HepG2 (cell line): ENCODE data around the gene MDH2. TPM values are rescaled to one million over a fixed set of nuclear protein-coding genes. Genes with fewer than 3 reads are reported as not detected.

ENCODE experiments used
- BORCS8-MEF2B ChIP-seq: sonication (generic); formaldehyde crosslinking; IDR thresholded peaks from 2 replicates; pipeline ENCODE4 v1.8.0; 2022; ENCODE audit warnings: mild to moderate bottlenecking, missing genetic modification reagents
- FLYWCH1 ChIP-seq: sonication (generic); formaldehyde crosslinking; IDR thresholded peaks from 2 replicates; pipeline ENCODE4 v1.8.1; 2023; ENCODE audit warnings: mild to moderate bottlenecking, missing genetic modification reagents
- KAT8 ChIP-seq: IDR thresholded peaks from 2 replicates; pipeline ENCODE4 v1.6.1; 2016; ENCODE audit warnings: missing genetic modification reagents, missing compliant biosample characterization
- KDM2A ChIP-seq: sonication (generic); formaldehyde crosslinking; IDR thresholded peaks from 2 replicates; pipeline ENCODE4 v1.4.0; 2020; ENCODE audit warnings: low read depth, missing genetic modification reagents, borderline replicate concordance
- MZF1 ChIP-seq: sonication (generic); formaldehyde crosslinking; IDR thresholded peaks from 2 replicates; pipeline ENCODE4 v1.8.1; 2023; ENCODE audit warnings: mild to moderate bottlenecking, missing genetic modification reagents, borderline replicate concordance
- PPARG ChIP-seq: conservative IDR thresholded peaks from 2 replicates; pipeline ENCODE4 v1.6.1; 2016; ENCODE audit warnings: missing biosample characterization, missing genetic modification reagents
- SP4 ChIP-seq: sonication (generic); formaldehyde crosslinking; IDR thresholded peaks from 2 replicates; pipeline ENCODE4 v1.8.1; 2023; ENCODE audit warnings: mild to moderate bottlenecking, missing genetic modification reagents
- TCF7 ChIP-seq: sonication (generic); IDR thresholded peaks from 2 replicates; pipeline ENCODE4 v1.6.1; 2016; ENCODE audit warnings: antibody characterized with exemption, low read depth
- ZBTB8A ChIP-seq: sonication (generic); formaldehyde crosslinking; IDR thresholded peaks from 2 replicates; pipeline ENCODE4 v1.4.0; 2020; ENCODE audit warnings: mild to moderate bottlenecking, low read depth, missing genetic modification reagents, borderline replicate concordance
- ZKSCAN1 ChIP-seq: fragments of 150-350 bp; IDR thresholded peaks from 2 replicates; pipeline ENCODE4 v1.6.1; 2014; ENCODE audit warnings: low read length
- ZNF501 ChIP-seq: sonication (generic); formaldehyde crosslinking; IDR thresholded peaks from 2 replicates; pipeline ENCODE4 v1.5.1; 2020; ENCODE audit warnings: mild to moderate bottlenecking, moderate library complexity, missing genetic modification reagents
- ZNF512 ChIP-seq: sonication (generic); formaldehyde crosslinking; IDR thresholded peaks from 2 replicates; pipeline ENCODE4 v1.4.0; 2020; ENCODE audit warnings: mild to moderate bottlenecking, missing genetic modification reagents
- ZNF607 ChIP-seq: sonication (generic); formaldehyde crosslinking; IDR thresholded peaks from 2 replicates; pipeline ENCODE4 v1.5.1; 2020; ENCODE audit warnings: missing genetic modification reagents, mild to moderate bottlenecking, borderline replicate concordance
- ZNF687 ChIP-seq: sonication (generic); formaldehyde crosslinking; IDR thresholded peaks from 2 replicates; pipeline ENCODE4 v1.5.1; 2020; ENCODE audit warnings: mild to moderate bottlenecking, missing genetic modification reagents, moderate library complexity
- ZNF770 ChIP-seq: sonication (generic); formaldehyde crosslinking; IDR thresholded peaks from 2 replicates; pipeline ENCODE4 v1.5.0; 2020; ENCODE audit warnings: mild to moderate bottlenecking, missing genetic modification reagents
- ZNF781 ChIP-seq: sonication (generic); formaldehyde crosslinking; IDR thresholded peaks from 2 replicates; pipeline ENCODE4 v1.5.1; 2020; ENCODE audit warnings: borderline replicate concordance, mild to moderate bottlenecking, missing genetic modification reagents; ENCODE audit errors: not compliant biosample characterization
- polyA plus RNA-seq, 8 experiments: library from polyadenylated mRNA; depleted of rRNA in 3 of 8; stranded (reverse) in 7 of 8; unstranded in 1 of 8; fragments of >200 nt; fragmentation: Illumina TruSeq in 4 of 8; extraction: Trizol in 4 of 8; gene quantifications; 2 replicates each; pipeline versions ENCODE4 v1.2.1 to v1.2.3, GENCODE V29; 2011 to 2016; ENCODE audit warnings: low read depth in 4 of 8, missing spikeins in 1 of 8, mixed read lengths in 1 of 8; ENCODE audit not compliant: insufficient read depth in 1 of 8
- total RNA-seq, 5 experiments: library from RNA; depleted of rRNA; stranded (reverse); fragments of >200 nt; fragmentation: Illumina TruSeq; extraction: Trizol; gene quantifications; 2 replicates each; pipeline ENCODE4 v1.2.3, GENCODE V29; 2016; ENCODE audit warnings: low read depth in 1 of 5
- TF ChIP-seq, protein P1 (sequence below): sonication (generic); IDR thresholded peaks from 2 replicates; pipeline ENCODE4 v1.6.1; 2016; ENCODE audit warnings: low read depth, borderline replicate concordance
- TF ChIP-seq, protein P2 (sequence below): sonication (generic); formaldehyde crosslinking; IDR thresholded peaks from 2 replicates; pipeline ENCODE4 v1.5.0; 2020; ENCODE audit warnings: mild to moderate bottlenecking, missing genetic modification reagents, moderate library complexity

Gene MDH2
- total and polyA plus RNA-seq, 2 of the 13 experiments (the other 11 are each of a cell fraction or from before 2014, with no cell fraction given): 81.4 to 90.3 TPM

DNA sequence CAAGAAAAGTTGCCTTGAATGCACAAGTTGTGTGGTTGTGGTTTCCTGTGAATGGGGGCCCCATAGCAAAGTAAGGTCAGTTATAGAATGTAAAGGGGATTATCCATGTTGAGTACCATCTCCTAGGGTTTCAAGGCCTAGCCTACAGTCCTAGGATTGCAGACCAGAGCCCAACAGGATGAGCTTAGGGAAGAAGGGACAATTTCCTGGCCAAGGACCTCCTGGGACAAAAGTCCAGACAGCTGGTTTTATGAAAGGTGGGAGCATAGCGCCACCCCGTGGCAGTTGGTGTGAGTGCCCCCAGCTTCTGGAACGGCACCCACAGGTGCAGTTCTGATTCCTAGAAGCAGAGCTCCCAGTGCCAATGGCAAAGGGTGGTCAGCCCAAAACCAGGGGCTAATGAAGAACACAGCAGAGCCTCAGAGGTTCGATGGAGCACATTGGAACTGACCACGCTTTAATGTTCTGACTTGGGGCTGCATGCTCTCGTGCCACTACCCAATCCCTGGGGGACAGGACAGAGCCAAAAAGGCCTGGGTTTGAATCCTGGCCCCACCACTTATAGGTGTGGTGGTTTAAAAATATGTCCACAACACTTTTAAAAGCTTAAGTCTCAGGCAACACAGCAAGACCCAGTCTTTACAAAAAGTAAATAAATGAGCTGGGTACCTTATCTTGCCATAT lies 27.7 kb upstream of the MDH2 start (continued):
- TF ChIP-seq, protein P1, sequence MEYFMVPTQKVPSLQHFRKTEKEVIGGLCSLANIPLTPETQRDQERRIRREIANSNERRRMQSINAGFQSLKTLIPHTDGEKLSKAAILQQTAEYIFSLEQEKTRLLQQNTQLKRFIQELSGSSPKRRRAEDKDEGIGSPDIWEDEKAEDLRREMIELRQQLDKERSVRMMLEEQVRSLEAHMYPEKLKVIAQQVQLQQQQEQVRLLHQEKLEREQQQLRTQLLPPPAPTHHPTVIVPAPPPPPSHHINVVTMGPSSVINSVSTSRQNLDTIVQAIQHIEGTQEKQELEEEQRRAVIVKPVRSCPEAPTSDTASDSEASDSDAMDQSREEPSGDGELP: peak; percentile 90; the same call in 1 of the 2 replicates
- no peak for TF ChIP-seq TCF7
- peak; percentile 36; the same call in 1 of the 2 replicates for TF ChIP-seq PPARG (CRISPR knock-in tag)
- TF ChIP-seq BORCS8-MEF2B (CRISPR knock-in tag): peak; percentile 79
- TF ChIP-seq, protein P2, sequence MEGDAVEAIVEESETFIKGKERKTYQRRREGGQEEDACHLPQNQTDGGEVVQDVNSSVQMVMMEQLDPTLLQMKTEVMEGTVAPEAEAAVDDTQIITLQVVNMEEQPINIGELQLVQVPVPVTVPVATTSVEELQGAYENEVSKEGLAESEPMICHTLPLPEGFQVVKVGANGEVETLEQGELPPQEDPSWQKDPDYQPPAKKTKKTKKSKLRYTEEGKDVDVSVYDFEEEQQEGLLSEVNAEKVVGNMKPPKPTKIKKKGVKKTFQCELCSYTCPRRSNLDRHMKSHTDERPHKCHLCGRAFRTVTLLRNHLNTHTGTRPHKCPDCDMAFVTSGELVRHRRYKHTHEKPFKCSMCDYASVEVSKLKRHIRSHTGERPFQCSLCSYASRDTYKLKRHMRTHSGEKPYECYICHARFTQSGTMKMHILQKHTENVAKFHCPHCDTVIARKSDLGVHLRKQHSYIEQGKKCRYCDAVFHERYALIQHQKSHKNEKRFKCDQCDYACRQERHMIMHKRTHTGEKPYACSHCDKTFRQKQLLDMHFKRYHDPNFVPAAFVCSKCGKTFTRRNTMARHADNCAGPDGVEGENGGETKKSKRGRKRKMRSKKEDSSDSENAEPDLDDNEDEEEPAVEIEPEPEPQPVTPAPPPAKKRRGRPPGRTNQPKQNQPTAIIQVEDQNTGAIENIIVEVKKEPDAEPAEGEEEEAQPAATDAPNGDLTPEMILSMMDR: peak; percentile 98
- TF ChIP-seq SP4 (CRISPR knock-in tag): peak; percentile 61
- TF ChIP-seq MZF1 (CRISPR knock-in tag): no peak
- peak; percentile 30; the same call in 1 of the 2 replicates for TF ChIP-seq ZNF687 (CRISPR knock-in tag)
- peak; percentile 47; the same call in 1 of the 2 replicates for TF ChIP-seq KDM2A (CRISPR knock-in tag)
- peak; percentile 59; the same call in 1 of the 2 replicates for TF ChIP-seq KAT8
- TF ChIP-seq ZBTB8A (CRISPR knock-in tag): no peak
- TF ChIP-seq ZNF607 (CRISPR knock-in tag): 0 out of 2 replicates have a peak, but pooled peaks have one; percentile 41
- no peak for TF ChIP-seq ZKSCAN1
- TF ChIP-seq ZNF501 (CRISPR knock-in tag): peak; percentile 82
- peak; percentile 34; the same call in 1 of the 2 replicates for TF ChIP-seq FLYWCH1
- no peak for TF ChIP-seq ZNF512 (CRISPR knock-in tag)
- TF ChIP-seq ZNF770 (CRISPR knock-in tag): peak; percentile 62
- peak; percentile 62 for TF ChIP-seq ZNF781 (CRISPR knock-in tag)
